Loucy (cell line): ENCODE results near the gene NUDT3.
"Not testable (repeated sequence)": the region's sequence is repeated elsewhere in the genome, so short reads cannot be mapped to it uniquely, and the experiment has no call there.

Experiments
- H2AFZ ChIP-seq: fragments of 200-600 bp; sonication (generic); 2 replicates; pipeline ENCODE4 v1.6.0; 2016; ENCODE audit warnings: antibody characterized with exemption, mild to moderate bottlenecking, low read length, moderate library complexity
- H3F3A ChIP-seq: fragments of 200-600 bp; 2 replicates; pipeline ENCODE4 v1.6.0; 2016; ENCODE audit warnings: antibody characterized with exemption, low read depth, mild to moderate bottlenecking
- H3K27me3 ChIP-seq: fragments of 200-600 bp; sonication (generic); 2 replicates; pipeline ENCODE4 v1.6.1; 2014; ENCODE audit warnings: low read length, mild to moderate bottlenecking; ENCODE audit not compliant: insufficient read depth, poor library complexity, severe bottlenecking
- H3K36me3 ChIP-seq: fragments of 200-600 bp; sonication (generic); 2 replicates; pipeline ENCODE4 v1.6.1; 2016; ENCODE audit warnings: low read length; ENCODE audit not compliant: insufficient read depth
- H3K4me1 ChIP-seq: fragments of 200-600 bp; sonication (generic); 2 replicates; pipeline ENCODE4 v1.5.1; 2014; ENCODE audit warnings: low read length, mild to moderate bottlenecking; ENCODE audit not compliant: insufficient read depth, poor library complexity, severe bottlenecking
- H3K4me2 ChIP-seq: fragments of 200-600 bp; sonication (generic); 2 replicates; pipeline ENCODE4 v1.6.0; 2014; ENCODE audit warnings: antibody characterized with exemption, low read length, low read depth, mild to moderate bottlenecking; ENCODE audit not compliant: poor library complexity, severe bottlenecking
- H3K4me3 ChIP-seq: fragments of 200-600 bp; sonication (generic); 2 replicates; pipeline ENCODE4 v1.5.1; 2014; ENCODE audit warnings: low read length, mild to moderate bottlenecking, mixed read lengths; ENCODE audit not compliant: poor library complexity, severe bottlenecking
- H3K79me2 ChIP-seq: fragments of 200-600 bp; sonication (generic); 2 replicates; pipeline ENCODE4 v1.6.1; 2014; ENCODE audit warnings: low read length; ENCODE audit not compliant: insufficient read depth
- H3K9ac ChIP-seq: fragments of 200-600 bp; sonication (generic); 2 replicates; pipeline ENCODE4 v1.6.0; 2014; ENCODE audit warnings: mild to moderate bottlenecking, low read depth, low read length, moderate library complexity; ENCODE audit not compliant: poor library complexity, severe bottlenecking
- H3K9me2 ChIP-seq: fragments of 200-600 bp; sonication (generic); replicated peaks from 2 replicates; pipeline ENCODE4 v1.6.1; 2016; ENCODE audit warnings: low read depth, low read length, mixed read lengths
- H3K9me3 ChIP-seq: fragments of 200-600 bp; sonication (generic); 2 replicates; pipeline ENCODE4 v1.6.1; 2014; ENCODE audit warnings: mild to moderate bottlenecking, antibody characterized with exemption, low read length, low read depth; ENCODE audit not compliant: insufficient read depth
- H4K20me1 ChIP-seq: fragments of 200-600 bp; sonication (generic); 2 replicates; pipeline ENCODE4 v1.6.0; 2014; ENCODE audit warnings: antibody characterized with exemption, low read length, mild to moderate bottlenecking; ENCODE audit not compliant: insufficient read depth, poor library complexity, severe bottlenecking
- CTCF ChIP-seq: fragments of 200-600 bp; sonication (generic); conservative IDR thresholded peaks from 2 replicates; pipeline ENCODE4 v1.5.1; 2014; ENCODE audit warnings: mild to moderate bottlenecking, antibody characterized with exemption, low read length
- EZH2phosphoT487 ChIP-seq: fragments of 200-600 bp; IDR thresholded peaks from 2 replicates; pipeline ENCODE4 v1.6.1; 2018; ENCODE audit warnings: antibody characterized with exemption, mild to moderate bottlenecking, moderate library complexity, borderline replicate concordance

Gene NUDT3

GRCh38 chr6:34267746-34268145 is 124.7 kb downstream of the NUDT3 start:
- Histone ChIP-seq H3F3A (no peaks in the 10 kb centered on the region), H3K4me1 (peaks cover 16% of the 10 kb centered on the region), H4K20me1 (no peaks in the 10 kb centered on the region), H3K27me3 (no peaks in the 10 kb centered on the region), H2AFZ (no peak overlapping the region), H3K9ac (no peak overlapping the region), H3K36me3 (no peaks in the 10 kb centered on the region), H3K9me2 (no peaks in the 10 kb centered on the region), H3K4me2 (no peak overlapping the region), H3K79me2 (no peaks in the 10 kb centered on the region), H3K4me3 (no peak overlapping the region), H3K9me3 (no peaks in the 10 kb centered on the region)
- TF ChIP-seq EZH2phosphoT487 (no peak), CTCF (no peak)

- H3K9me3 ChIP-seq, H2AFZ ChIP-seq, H3K36me3 ChIP-seq, H3K9me2 ChIP-seq, H3K79me2 ChIP-seq, H4K20me1 ChIP-seq, H3F3A ChIP-seq, H3K27me3 ChIP-seq, H3K9ac ChIP-seq, H3K4me3 ChIP-seq, H3K4me1 ChIP-seq, H3K4me2 ChIP-seq: not testable (repeated sequence)
Measured at GRCh38 chr6:34263484-34263883, 129.0 kb downstream of the NUDT3 start.

GRCh38 chr6:34260576-34261267 is 131.7 kb downstream of the NUDT3 start:
- Histone ChIP-seq H3K27me3 (no peaks in the 10 kb centered on the region), H3K9me3 (no peaks in the 10 kb centered on the region), H3K4me1 (no peaks in the 10 kb centered on the region), H3K9ac (no peak overlapping the region), H3K4me2 (no peak overlapping the region), H3F3A (no peaks in the 10 kb centered on the region), H3K36me3 (no peaks in the 10 kb centered on the region), H2AFZ (no peak overlapping the region), H4K20me1 (no peaks in the 10 kb centered on the region), H3K79me2 (no peaks in the 10 kb centered on the region), H3K4me3 (no peak overlapping the region), H3K9me2 (no peaks in the 10 kb centered on the region)
- TF ChIP-seq CTCF (no peak), EZH2phosphoT487 (no peak)

GRCh38 chr6:34259529-34260069 is 132.9 kb downstream of the NUDT3 start:
- Histone ChIP-seq H3K4me1 (no peaks in the 10 kb centered on the region), H2AFZ (no peak overlapping the region), H3F3A (no peaks in the 10 kb centered on the region), H4K20me1 (no peaks in the 10 kb centered on the region), H3K4me2 (no peak overlapping the region), H3K4me3 (no peak overlapping the region), H3K79me2 (no peaks in the 10 kb centered on the region), H3K27me3 (no peaks in the 10 kb centered on the region), H3K9ac (no peak overlapping the region), H3K9me3 (no peaks in the 10 kb centered on the region), H3K9me2 (no peaks in the 10 kb centered on the region), H3K36me3 (no peaks in the 10 kb centered on the region)
- TF ChIP-seq CTCF = no peak
- no peak for TF ChIP-seq EZH2phosphoT487

- H3K9me2 ChIP-seq, H4K20me1 ChIP-seq, H3K9me3 ChIP-seq, H3K79me2 ChIP-seq, H3K9ac ChIP-seq, H2AFZ ChIP-seq, H3K4me1 ChIP-seq, H3K4me3 ChIP-seq, H3K36me3 ChIP-seq, H3F3A ChIP-seq, H3K27me3 ChIP-seq, H3K4me2 ChIP-seq: not testable (repeated sequence)
Measured at GRCh38 chr6:34252395-34252794, 140.1 kb downstream of the NUDT3 start.
